Measurements from ENCODE around the gene ERCC8.

ERCC8 gene

GRCh38 chr5:60835554-60835953, 109.3 kb downstream of the ERCC8 start:
- no peak for DNase-seq

- DNase-seq: no peak
Observed at GRCh38 chr5:60833520-60833919, 111.3 kb downstream of the ERCC8 start.

GRCh38 chr5:60830581-60831127, 114.2 kb downstream of the ERCC8 start:
- no peak for DNase-seq

- no peak for DNase-seq
Observed at GRCh38 chr5:60829490-60830266, 115.2 kb downstream of the ERCC8 start.

- no peak for DNase-seq
Observed at GRCh38 chr5:60827201-60827600, 117.7 kb downstream of the ERCC8 start.

- DNase-seq: no peak
Observed at GRCh38 chr5:60826653-60827052, 118.2 kb downstream of the ERCC8 start.
